Central memory CD4-positive, alpha-beta T cell (primary cell): ENCODE results near the gene ADAMTS12.

Experiments
- DNase-seq: peaks from one replicate; pipeline ENCODE4 v3.0.0; 2022

Gene ADAMTS12

GRCh38 chr5:33641744-33642505, 249.9 kb downstream of the ADAMTS12 start:
- DNase-seq = peak; percentile 53

GRCh38 chr5:33639474-33639873, 252.3 kb downstream of the ADAMTS12 start:
- DNase-seq = no peak

DNA sequence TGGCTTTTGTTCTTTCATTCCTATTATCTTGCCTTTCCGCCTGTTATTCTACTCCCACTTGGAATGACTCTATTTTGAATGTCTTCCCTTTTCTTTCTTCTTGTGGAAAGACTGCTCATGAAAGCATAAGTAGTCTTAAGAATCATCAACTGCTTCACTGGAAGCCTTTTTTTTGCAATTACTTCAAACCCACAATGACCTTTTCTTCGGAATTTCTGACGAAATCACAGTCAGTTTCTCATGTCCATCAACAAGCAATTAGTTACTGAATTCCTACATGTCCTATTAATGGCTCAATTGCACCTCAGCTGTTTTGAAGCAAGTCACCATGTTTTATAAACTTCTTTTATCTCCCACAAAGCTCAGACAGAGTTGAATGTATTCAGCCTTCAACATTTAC, 254.8 kb downstream of the ADAMTS12 start:
- no peak for DNase-seq

GRCh38 chr5:33635582-33635981, 256.2 kb downstream of the ADAMTS12 start:
- DNase-seq = no peak

- no peak for DNase-seq
Measured at GRCh38 chr5:33633699-33634098, 258.1 kb downstream of the ADAMTS12 start.

GRCh38 chr5:33631786-33632185, 260.0 kb downstream of the ADAMTS12 start:
- DNase-seq = no peak

DNA sequence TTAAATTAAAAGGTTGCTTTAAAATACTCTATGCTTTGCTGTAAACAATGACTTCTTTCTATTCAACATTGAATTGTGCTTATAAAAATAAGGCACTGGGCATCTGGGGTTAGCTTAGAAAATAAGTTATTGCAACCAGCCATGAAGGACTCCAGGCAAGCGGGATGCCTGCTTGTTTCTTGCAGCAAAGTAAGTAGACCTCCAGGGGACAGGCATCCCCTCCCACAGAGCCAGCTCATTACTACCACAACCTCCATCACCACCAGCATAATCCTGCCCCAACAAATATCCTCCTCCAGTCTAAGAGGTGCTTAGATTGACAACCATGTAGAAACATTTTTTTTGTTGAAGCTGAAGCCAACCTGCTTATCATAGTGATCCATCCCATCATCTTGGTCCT, 260.7 kb downstream of the ADAMTS12 start:
- DNase-seq = no peak

- DNase-seq = no peak
Measured at GRCh38 chr5:33629999-33630398, 261.8 kb downstream of the ADAMTS12 start.

DNA sequence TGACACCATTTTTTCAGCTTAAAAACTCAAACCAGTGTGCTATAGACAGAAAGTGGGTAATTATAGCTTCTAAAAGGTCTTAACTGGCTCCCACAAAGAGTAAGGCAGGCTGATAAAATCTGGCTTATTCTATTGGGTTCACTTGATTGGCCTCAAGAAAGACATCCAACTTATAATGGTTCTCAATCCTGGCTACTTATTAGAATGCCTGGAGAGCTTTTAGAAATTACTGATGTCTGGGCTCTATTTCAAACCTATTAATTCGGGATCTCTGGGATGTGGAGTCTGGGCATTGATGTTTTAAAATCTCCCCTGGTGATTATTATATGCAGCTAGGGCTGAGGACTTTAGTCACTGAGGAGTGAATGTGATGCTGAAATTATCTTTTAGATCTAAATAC, 263.0 kb downstream of the ADAMTS12 start:
- no peak for DNase-seq

DNA sequence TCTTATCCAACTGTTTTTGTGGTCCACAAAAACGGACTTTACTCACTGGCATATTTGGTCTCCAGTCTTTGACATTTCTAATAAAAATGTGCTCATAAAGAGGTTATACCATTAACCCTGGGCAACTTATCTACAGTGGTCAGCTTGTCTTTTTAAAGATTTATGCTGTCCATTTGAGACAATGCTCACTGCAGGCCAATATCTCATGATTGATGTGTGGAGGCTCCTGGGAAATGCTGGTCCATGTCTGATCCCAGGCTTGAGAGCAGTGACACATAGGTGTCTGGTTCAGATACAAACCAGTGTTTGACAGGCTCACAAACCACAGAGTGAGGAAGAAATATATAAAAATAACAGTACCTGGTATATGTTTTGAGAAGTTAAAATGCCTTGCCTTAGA, 270.3 kb downstream of the ADAMTS12 start:
- DNase-seq = no peak

DNA sequence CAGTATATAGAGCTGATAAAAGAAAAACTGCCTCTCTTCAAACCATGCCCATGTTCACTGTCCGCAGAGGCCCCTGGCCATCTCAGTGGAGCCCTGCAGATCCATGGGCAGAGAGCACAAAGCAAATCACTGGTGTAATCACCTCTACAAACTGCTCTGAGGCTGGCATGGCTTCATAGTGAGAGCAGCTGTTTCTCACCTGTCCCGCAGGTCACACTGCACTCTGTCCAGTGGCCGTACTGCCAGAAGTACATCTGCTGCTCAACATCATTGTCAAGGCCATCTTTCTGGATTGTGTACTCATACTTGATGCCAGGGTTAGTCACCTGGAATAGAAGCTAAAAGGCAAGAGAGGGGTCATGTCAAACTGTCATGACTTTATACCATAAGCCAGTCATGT, 277.8 kb downstream of the ADAMTS12 start:
- no peak for DNase-seq

DNA sequence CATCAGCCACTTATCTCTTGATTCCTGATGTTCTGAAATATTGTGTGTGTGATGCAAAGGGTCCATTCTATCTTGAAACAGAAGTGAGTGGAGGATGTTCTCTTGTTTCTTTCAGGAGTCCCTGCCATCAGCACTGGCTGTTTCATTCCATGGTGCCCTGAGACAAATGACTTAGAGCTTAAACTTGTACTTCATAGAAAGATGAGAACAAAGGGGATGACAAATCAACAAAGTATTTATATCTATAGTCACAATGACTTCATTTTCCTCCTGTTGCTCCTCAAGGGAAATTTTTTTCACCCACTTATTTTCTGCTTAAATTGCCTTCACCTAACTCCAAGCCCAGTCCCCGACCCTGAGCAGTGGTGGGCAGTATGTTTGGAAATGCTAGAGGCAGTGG, 279.4 kb downstream of the ADAMTS12 start:
- no peak for DNase-seq

- no peak for DNase-seq
Measured at GRCh38 chr5:33611877-33612276, 279.9 kb downstream of the ADAMTS12 start.

DNA sequence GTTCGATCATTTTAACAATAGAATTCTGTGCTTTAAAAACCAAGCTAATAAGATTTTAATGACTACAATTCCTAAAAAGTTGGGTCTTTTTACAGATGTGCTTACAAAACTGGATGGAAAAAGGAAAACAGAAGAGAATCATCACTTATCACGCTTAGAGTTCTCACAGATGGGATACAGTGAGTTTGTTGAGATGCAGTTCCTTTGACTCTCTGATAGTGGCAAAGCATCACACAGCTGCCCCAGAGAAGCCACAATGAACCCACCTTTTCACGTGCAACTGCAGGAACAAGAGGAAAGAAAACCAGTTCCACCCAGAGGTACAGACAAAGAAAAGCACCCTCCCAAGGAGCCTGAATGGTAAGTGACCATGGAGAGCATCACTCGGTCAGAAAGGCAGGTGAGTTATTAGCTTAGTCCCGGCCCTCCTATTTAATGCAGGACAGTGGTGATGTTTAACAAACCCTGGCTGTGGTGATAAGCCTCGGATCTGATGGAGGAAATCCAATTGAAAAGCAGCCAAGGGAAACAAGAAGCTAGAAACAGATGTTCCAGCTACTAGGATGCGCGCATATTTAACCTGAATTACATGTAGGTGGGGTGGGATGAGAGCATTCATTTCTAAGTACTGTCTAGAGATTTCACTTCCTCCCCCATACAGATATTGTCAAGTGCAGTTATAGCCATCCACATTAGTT, 283.3 kb downstream of the ADAMTS12 start:
- DNase-seq = no peak

DNA sequence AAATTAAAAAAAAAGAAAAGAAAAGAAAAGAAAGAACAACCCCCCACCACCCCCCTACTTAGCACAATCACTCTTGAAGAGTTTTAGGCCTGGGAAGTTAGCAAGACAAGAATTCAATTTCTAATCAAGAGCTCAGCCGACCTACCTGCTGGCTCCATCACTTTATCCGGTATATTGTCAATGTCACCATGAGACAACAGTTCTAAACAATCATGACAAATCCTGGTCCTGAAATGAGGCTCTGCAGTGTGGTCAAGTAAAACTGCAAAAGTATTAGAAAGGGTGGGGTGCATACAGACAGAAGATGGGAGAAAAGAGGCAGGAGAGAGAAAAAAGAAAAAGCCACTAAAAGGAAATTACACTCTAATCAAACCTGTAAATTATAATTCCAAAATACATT, 287.3 kb downstream of the ADAMTS12 start:
- DNase-seq = no peak

GRCh38 chr5:33601881-33602280, 289.9 kb downstream of the ADAMTS12 start:
- no peak for DNase-seq

DNA sequence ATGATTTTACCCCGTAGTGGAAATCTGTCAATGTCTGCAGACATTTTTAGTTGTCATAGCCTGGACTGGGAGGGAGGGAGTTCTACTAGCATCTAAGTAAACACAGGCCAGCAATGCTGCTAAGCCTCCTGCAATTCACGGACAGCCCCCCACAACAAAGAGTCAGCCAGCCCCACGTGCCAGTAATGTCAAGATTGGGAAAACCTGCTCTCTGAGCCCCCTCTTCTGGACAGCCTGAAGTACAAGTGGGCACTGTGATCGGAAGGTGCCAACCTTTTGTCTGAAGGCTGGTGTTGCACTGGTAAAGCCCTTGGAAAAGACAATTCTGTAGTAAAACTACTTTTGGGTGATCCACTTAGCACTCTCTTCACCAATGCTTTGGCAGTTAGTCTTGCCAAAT, 296.5 kb downstream of the ADAMTS12 start:
- no peak for DNase-seq

DNA sequence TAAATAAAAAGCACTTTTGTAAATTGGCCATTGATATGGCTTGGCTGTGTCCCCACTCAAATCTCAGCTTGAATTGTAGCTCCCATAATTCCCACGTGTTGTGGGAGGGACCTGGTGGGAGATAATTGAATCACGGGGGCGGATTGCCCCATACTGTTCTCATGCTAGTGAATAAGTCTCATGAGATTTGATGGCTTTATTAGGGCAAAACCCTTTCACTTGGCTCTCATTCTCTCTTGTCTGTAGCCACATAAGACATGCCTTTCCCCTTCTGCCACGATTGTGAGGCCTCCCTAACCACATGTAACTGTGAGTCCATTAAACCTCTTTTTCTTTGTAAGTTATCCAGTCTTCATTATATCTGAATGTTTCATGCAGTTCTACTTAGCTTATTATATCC, 297.8 kb downstream of the ADAMTS12 start:
- DNase-seq = no peak

GRCh38 chr5:33592245-33592644, 299.5 kb downstream of the ADAMTS12 start:
- DNase-seq = no peak

DNA sequence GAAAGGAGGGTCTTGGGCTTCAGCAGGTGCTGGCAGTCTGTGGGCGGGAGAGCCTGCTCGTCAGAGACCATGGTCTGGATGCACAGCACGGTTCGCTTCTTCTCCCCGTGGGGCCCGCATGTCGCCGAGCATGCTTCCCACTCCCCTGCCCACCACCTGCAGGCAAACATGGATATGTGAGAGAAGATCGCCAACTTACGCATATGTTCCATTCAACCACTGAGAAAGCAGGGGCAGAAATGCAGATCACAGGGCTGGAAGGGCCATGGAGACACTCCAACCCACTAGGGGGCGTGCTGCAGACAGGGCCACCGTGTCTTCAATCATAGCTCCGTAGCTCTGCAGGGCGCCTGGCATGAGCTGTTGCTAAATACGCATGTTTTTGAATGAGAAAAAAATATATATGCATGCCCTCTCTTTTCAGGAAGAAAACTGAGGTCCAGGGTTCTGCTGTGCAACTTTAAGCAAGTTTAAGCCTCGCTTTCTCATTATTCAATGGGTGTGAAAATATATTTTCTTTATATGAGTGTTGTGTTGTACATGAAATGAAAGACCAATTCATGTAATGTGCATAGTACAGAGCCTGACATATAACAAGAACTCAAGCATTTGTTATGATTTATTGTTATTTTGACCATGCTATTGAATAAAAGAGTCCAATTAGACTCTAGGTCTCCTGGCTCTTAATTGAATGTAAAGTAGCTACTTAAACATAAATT, 303.0 kb downstream of the ADAMTS12 start:
- DNase-seq = peak; percentile 3

DNA sequence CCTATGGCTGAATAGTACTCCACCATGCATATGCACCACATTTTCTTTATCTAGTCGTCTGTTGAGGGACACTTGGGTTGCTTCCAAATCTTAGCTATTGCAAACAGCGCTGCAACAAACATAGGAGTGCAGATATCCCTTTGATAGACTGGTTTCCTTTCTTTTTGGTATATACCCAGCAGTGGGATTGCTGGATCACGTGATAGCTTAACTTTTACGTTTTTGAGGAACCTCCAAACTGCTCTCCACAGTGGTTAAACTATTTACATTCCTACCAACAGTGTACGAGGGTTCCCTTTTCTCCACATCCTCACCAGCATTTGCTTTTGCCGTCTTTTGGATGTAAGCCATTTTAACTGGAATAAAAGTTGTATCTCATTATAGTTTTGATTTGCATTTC, 308.5 kb downstream of the ADAMTS12 start:
- no peak for DNase-seq

DNA sequence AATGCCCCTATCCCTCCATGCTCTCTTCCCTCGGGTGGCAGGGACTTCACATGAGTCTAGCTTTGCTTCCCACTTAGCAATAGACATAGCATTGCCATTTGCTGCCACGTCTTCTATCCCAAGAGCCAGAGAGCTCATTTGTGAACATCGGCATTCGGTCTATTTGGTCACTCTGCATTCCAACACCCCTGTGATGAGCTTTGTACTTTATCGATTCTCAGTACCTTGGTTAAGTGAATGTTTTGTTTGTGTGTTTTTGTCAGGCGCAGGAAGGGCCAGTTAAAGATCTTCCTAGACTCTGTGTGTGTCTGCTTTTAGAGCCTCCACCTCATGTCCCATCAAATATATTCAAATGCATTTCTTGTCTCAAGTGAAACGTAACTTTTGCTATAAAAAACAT, 309.4 kb downstream of the ADAMTS12 start:
- no peak for DNase-seq

DNA sequence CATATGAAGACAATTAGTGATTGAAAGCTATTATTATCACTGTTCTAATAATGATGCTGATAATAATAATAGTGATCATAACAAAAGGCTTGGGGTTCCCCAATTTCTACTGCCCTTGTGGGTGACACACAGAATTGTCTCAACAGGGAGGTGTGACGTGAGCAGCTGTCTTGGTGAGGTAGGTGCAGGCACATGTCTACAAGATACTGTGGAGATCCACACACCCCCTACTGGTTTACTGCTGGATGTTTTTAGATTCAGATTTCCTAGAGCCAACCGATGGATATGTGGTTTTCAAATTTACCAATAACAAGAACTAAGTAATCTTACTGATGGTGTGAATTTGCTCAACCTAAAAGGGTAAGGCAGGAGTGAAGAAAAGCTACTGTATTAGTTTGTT, 312.0 kb downstream of the ADAMTS12 start:
- no peak for DNase-seq

- no peak for DNase-seq
Measured at GRCh38 chr5:33579152-33579551, 312.6 kb downstream of the ADAMTS12 start.
